ENCODE data around the gene SGCA. TPM values are rescaled to one million over a fixed set of nuclear protein-coding genes. Genes with fewer than 3 reads are reported as not detected.

SGCA gene
- total RNA-seq, 1 donor from 2014 or later, result not detected

DNA sequence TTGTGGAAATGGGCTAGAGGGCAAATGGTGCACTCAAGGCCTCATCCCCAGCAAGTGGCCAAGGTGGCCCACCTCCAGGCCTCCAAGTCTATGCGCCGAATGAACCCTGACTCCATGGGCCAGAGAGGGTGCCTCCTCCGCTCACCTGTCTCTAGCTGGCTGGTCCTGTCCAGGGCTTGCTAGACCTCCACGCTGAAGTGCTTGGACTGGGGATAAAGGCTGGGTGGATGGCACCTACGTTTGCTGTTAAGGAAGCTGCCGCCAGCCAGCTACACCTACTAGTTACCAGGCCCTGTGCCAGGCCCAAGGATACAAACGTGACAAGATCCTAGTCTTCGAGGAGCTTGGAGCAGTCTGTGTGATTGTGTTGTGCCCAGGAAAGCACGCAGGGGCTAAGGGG, 739 bp upstream of the SGCA start:
- Mint-ChIP-seq H3K27me3 (ENCODE audit: low read depth) (no peaks in the 10 kb centered on the region), H3K36me3 (ENCODE audit: low read depth) (no peaks in the 10 kb centered on the region), H3K27ac (ENCODE audit: unreplicated experiment) (peak overlapping the region; percentile 57), H3K9me3 (no peaks in the 10 kb centered on the region), H3K4me1 (peaks cover 35% of the 10 kb centered on the region), H3K4me3 (no peak overlapping the region)
- DNase-seq (ENCODE audit: low read depth, low spot score), result no peak
- TF ChIP-seq, protein P1, sequence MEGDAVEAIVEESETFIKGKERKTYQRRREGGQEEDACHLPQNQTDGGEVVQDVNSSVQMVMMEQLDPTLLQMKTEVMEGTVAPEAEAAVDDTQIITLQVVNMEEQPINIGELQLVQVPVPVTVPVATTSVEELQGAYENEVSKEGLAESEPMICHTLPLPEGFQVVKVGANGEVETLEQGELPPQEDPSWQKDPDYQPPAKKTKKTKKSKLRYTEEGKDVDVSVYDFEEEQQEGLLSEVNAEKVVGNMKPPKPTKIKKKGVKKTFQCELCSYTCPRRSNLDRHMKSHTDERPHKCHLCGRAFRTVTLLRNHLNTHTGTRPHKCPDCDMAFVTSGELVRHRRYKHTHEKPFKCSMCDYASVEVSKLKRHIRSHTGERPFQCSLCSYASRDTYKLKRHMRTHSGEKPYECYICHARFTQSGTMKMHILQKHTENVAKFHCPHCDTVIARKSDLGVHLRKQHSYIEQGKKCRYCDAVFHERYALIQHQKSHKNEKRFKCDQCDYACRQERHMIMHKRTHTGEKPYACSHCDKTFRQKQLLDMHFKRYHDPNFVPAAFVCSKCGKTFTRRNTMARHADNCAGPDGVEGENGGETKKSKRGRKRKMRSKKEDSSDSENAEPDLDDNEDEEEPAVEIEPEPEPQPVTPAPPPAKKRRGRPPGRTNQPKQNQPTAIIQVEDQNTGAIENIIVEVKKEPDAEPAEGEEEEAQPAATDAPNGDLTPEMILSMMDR (conservative IDR thresholded peaks at IDR 0.05), result no peak

DNA sequence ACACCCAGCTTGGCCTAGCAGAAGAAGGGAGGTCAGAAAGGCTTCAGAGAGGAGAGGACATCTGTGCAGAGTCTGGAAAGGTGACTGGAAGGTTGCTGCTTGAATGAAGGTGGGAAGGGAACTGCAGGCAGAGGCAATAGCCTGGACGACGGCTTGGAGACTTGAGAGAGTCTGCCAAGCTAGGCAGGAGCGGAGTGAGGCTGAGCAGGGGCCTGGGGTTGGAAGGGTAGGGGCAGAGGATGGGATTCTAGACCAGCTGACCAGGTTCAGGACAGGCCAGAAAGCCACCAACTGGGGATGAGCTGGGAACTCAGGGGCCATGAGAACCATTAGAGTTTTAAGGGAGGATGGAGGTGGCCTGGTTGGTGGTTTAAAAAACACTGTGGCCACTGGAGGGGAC, 339 bp upstream of the SGCA start:
- TF ChIP-seq, protein P1 (conservative IDR thresholded peaks at IDR 0.05), result no peak
- H3K4me3 Mint-ChIP-seq, result peak overlapping the region; percentile 54
- DNase-seq (ENCODE audit: low read depth, low spot score), result no peak
- no peaks in the 10 kb centered on the region for H3K27me3 Mint-ChIP-seq (ENCODE audit: low read depth)
- no peaks in the 10 kb centered on the region for H3K36me3 Mint-ChIP-seq (ENCODE audit: low read depth)
- H3K4me1 Mint-ChIP-seq, result peaks cover 35% of the 10 kb centered on the region
- no peaks in the 10 kb centered on the region for H3K9me3 Mint-ChIP-seq
- peak overlapping the region; percentile 57 for H3K27ac Mint-ChIP-seq (ENCODE audit: unreplicated experiment)

- TF ChIP-seq, protein P1 (conservative IDR thresholded peaks at IDR 0.05), result no peak
- H3K27me3 Mint-ChIP-seq (ENCODE audit: low read depth), result no peaks in the 10 kb centered on the region
These were observed 845 bp downstream of the SGCA start for GRCh38 chr17:50166518-50167181.

GRCh38 chr17:50167371-50167770, 1.6 kb downstream of the SGCA start:
- Mint-ChIP-seq H3K36me3 (ENCODE audit: low read depth) (no peaks in the 10 kb centered on the region), H3K4me3 (no peak overlapping the region), H3K27ac (ENCODE audit: unreplicated experiment) (no peak overlapping the region), H3K9me3 (no peaks in the 10 kb centered on the region), H3K4me1 (peaks cover 19% of the 10 kb centered on the region), H3K27me3 (ENCODE audit: low read depth) (no peaks in the 10 kb centered on the region)
- TF ChIP-seq, protein P1 (conservative IDR thresholded peaks at IDR 0.05), result no peak
- DNase-seq (ENCODE audit: low read depth, low spot score), result no peak

More at GRCh38 chr17:50166518-50167181, 845 bp downstream of the SGCA start:
- DNase-seq (ENCODE audit: low read depth, low spot score), result no peak
- no peaks in the 10 kb centered on the region for H3K36me3 Mint-ChIP-seq (ENCODE audit: low read depth)
- peak overlapping the region; percentile 43 for H3K27ac Mint-ChIP-seq (ENCODE audit: unreplicated experiment)
- H3K4me3 Mint-ChIP-seq, result no peak overlapping the region
- peaks cover 26% of the 10 kb centered on the region for H3K4me1 Mint-ChIP-seq
- no peaks in the 10 kb centered on the region for H3K9me3 Mint-ChIP-seq

DNA sequence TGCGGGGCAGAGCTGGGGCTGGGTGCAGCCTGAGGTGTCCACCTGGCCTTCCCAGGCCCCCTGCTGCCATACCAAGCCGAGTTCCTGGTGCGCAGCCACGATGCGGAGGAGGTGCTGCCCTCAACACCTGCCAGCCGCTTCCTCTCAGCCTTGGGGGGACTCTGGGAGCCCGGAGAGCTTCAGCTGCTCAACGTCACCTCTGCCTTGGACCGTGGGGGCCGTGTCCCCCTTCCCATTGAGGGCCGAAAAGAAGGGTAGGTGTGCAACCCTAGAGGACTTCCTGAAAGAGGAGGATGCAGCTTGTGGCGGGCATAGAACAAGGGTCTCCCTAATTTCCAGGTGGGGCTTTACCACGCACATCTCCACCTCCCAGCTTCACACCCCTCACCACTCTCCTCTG, 2.5 kb downstream of the SGCA start:
- TF ChIP-seq, protein P1 (conservative IDR thresholded peaks at IDR 0.05), result no peak

More for the DNA sequence above, 2.5 kb downstream of the SGCA start:
- Mint-ChIP-seq H3K27me3 (ENCODE audit: low read depth) (no peaks in the 10 kb centered on the region), H3K9me3 (no peaks in the 10 kb centered on the region), H3K27ac (ENCODE audit: unreplicated experiment) (no peak overlapping the region), H3K36me3 (ENCODE audit: low read depth) (no peaks in the 10 kb centered on the region), H3K4me1 (peaks cover 23% of the 10 kb centered on the region), H3K4me3 (no peak overlapping the region)
- no peak for DNase-seq (ENCODE audit: low read depth, low spot score)
